NT2/D1 (cell line): ENCODE data around the gene HSPG2.

Source experiments
- DNase-seq: peaks from one replicate; pipeline ENCODE4 v3.0.0-alpha.2; 2011; ENCODE audit warnings: low read depth, low spot score
- H3K27me3 ChIP-seq: 2 replicates; pipeline ENCODE4 v1.6.0; 2011; ENCODE audit warnings: mild to moderate bottlenecking; ENCODE audit not compliant: insufficient read length, insufficient read depth
- H3K36me3 ChIP-seq: 2 replicates; pipeline ENCODE4 v1.6.1; 2011; ENCODE audit warnings: mild to moderate bottlenecking, low read length, mixed read lengths; ENCODE audit not compliant: insufficient read depth, insufficient read length
- H3K4me1 ChIP-seq: 2 replicates; pipeline ENCODE4 v1.5.1; 2011; ENCODE audit not compliant: insufficient read depth, insufficient read length
- H3K4me3 ChIP-seq: 2 replicates; pipeline ENCODE4 v1.5.1; 2011; ENCODE audit warnings: low read depth; ENCODE audit not compliant: insufficient read length
- H3K9ac ChIP-seq: 2 replicates; pipeline ENCODE4 v1.6.0; 2011; ENCODE audit warnings: low read depth; ENCODE audit not compliant: insufficient read length
- H3K9me3 ChIP-seq: 2 replicates; pipeline ENCODE4 v1.5.1; 2011; ENCODE audit warnings: mild to moderate bottlenecking, low read length; ENCODE audit not compliant: insufficient read depth
- SUZ12 ChIP-seq: IDR thresholded peaks from 2 replicates; pipeline ENCODE4 v1.6.1; 2011; ENCODE audit not compliant: insufficient read length, insufficient read depth; ENCODE audit errors: extremely low read depth
- YY1 ChIP-seq: IDR thresholded peaks from 2 replicates; pipeline ENCODE4 v1.6.1; 2011; ENCODE audit not compliant: insufficient read length, insufficient read depth
- ZNF274 ChIP-seq: IDR thresholded peaks from 2 replicates; pipeline ENCODE4 v1.6.1; 2011; ENCODE audit warnings: mild to moderate bottlenecking, low read depth, low read length

The HSPG2 gene

DNA sequence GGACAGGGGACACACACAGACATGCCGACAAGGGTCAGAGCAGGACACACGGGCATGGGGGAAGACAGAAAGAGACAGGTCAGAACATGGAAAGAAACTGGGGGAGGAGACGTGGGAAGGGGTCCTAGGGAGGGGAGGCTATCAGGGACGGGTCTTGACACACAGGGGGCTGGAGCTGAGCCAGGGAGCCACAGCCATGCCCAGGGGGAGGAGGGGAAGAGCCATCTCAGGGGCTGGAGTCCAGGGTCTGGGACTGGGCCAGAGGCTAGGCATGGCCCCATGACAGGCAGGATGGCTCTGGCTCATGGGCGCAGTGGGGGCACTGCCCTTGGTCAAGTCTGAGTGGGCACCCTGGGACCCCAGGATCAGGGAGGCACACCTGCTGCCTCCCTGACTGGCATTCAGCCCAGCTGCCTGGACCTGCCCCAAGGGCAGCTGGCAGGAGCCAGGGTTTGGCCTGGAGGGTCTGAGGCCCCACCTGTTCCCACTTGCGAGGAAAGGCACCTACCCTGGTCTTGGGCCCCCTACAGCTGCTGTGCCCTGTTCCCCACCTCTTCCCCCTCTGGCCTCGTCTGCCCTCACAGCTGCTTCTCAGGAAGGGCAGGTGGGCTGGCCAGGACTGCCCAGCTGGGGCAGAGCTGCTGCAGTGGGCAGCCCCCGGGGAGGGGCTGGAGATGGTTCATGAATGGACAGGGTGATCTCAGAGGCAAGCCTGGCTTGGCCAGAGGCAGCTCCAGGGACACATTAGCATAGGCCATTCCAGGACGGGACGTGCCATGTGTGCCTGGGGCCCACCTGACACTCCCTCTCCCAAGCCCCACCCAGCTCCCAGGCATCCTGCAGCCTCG is 42.9 kb downstream of the HSPG2 start:
- Histone ChIP-seq H3K27me3 (no peaks in the 10 kb centered on the region), H3K4me3 (no peak overlapping the region), H3K9ac (no peak overlapping the region), H3K4me1 (peaks cover 16% of the 10 kb centered on the region), H3K36me3 (peaks cover 67% of the 10 kb centered on the region), H3K9me3 (no peaks in the 10 kb centered on the region)
- no peak for DNase-seq
- TF ChIP-seq SUZ12 (no peak), ZNF274 (no peak), YY1 (no peak)

DNA sequence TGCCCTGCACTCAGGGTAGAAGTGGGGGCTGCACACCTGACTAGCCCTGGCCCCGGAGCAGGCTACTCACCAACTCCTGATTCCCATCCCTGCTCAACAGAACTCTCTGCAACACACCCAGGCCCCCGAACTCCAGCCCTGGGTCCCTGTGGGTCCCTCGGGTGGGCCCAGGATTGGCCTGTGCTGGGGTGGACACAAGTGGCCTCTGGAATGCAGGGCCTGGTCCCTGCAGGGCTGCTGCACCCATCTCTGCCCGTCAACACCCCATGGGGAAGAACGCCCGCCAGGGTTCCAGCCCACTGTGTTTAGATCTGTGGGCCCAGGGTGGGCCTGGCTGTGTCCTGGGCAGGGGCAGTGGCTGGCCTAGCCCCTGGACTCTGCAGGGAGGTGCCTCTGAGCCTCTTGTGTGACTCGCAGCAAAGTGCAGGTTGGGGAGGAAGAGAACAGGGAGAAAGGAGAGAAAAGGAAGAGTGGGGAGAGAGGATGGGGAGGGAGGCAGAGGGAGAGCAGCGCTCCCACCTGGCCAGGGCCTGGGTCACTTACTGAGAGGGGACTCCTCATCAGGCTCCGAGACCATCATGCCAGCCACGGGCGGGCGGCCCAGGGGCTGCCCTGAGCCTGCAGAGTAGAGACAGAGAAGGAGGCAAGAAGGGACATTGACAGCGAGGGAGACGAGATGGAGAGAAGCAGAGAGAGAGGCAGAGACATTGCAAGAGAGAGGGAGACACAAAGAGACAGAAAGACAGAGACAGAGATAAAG is 43.9 kb downstream of the HSPG2 start:
- no peak for TF ChIP-seq YY1
- no peak for TF ChIP-seq ZNF274
- no peak for TF ChIP-seq SUZ12
- Histone ChIP-seq H3K4me1 (peaks cover 16% of the 10 kb centered on the region), H3K36me3 (peaks cover 68% of the 10 kb centered on the region), H3K9ac (no peak overlapping the region), H3K9me3 (no peaks in the 10 kb centered on the region), H3K27me3 (no peaks in the 10 kb centered on the region), H3K4me3 (no peak overlapping the region)
- DNase-seq: no peak

- Histone ChIP-seq H3K36me3 (peaks cover 73% of the 10 kb centered on the region), H3K9ac (no peak overlapping the region), H3K4me1 (peaks cover 13% of the 10 kb centered on the region), H3K27me3 (no peaks in the 10 kb centered on the region), H3K4me3 (no peak overlapping the region), H3K9me3 (no peaks in the 10 kb centered on the region)
- TF ChIP-seq ZNF274 (no peak), YY1 (no peak), SUZ12 (no peak)
- DNase-seq: no peak
These were observed 45.3 kb downstream of the HSPG2 start for GRCh38 chr1:21891621-21892479.

GRCh38 chr1:21891081-21891480 is 46.0 kb downstream of the HSPG2 start:
- H3K9me3 ChIP-seq: no peaks in the 10 kb centered on the region
- DNase-seq: no peak
- TF ChIP-seq SUZ12 (no peak), ZNF274 (no peak), YY1 (no peak)
- no peaks in the 10 kb centered on the region for H3K27me3 ChIP-seq
- peaks cover 9% of the 10 kb centered on the region for H3K4me1 ChIP-seq
- peaks cover 78% of the 10 kb centered on the region for H3K36me3 ChIP-seq
- H3K4me3 ChIP-seq: no peak overlapping the region
- H3K9ac ChIP-seq: no peak overlapping the region

DNA sequence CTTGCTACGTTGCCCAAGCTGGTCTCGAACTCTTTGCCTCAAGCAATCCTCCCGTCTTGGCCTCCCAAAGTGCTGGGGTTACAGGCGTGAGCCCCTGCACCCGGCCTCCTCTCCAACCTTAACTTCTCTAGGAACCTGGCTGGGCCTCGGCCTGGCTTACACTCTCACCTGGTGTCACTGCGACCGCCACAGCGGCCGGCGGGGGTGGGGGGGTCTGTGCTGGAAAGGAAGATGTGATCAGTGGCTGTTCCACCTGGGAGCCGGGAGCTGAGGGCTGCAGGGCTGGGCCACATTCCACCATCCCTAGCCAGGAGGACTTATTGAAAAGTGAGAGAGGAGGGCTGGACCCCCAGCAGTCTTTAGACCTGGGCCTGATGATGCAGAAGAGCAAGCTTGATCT is 48.6 kb downstream of the HSPG2 start:
- TF ChIP-seq ZNF274: no peak
- TF ChIP-seq SUZ12: no peak
- TF ChIP-seq YY1: no peak
- Histone ChIP-seq H3K4me3 (no peak overlapping the region), H3K4me1 (no peaks in the 10 kb centered on the region), H3K9ac (no peak overlapping the region), H3K36me3 (peaks cover 85% of the 10 kb centered on the region), H3K27me3 (no peaks in the 10 kb centered on the region), H3K9me3 (no peaks in the 10 kb centered on the region)
- DNase-seq: no peak

DNA sequence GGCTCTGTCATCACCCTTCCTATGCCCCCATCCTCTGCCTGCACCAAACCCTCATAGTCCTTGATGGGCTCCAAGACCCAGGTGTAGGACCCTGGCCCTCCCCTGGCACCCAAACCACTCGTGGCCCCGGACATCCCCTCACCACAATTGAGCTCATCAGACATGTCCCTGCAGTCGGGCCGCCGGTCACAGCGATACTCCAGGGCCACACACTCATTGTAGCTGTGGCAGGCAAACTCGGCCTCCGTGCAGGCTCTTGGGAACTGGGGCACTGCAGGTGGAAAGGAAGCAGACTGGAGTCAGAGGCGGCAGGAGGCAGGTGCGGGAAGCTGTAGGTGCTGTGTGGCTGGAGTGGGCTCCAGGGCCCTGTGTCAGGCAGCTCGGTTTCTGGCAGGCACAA is 49.3 kb downstream of the HSPG2 start:
- Histone ChIP-seq H3K9ac (no peak overlapping the region), H3K36me3 (peaks cover 79% of the 10 kb centered on the region), H3K27me3 (no peaks in the 10 kb centered on the region), H3K4me1 (no peaks in the 10 kb centered on the region), H3K9me3 (no peaks in the 10 kb centered on the region), H3K4me3 (no peak overlapping the region)
- no peak for DNase-seq
- TF ChIP-seq YY1: no peak
- no peak for TF ChIP-seq ZNF274
- no peak for TF ChIP-seq SUZ12
